HG03342 (cell line): ENCODE measurements around the gene CD96.

Source experiments
- ATAC-seq: cut with Tn5 transposase; IDR thresholded peaks from one replicate; pipeline ENCODE4 v1.9.1; 2021; ENCODE audit warnings: mild to moderate bottlenecking, moderate library complexity; ENCODE audit not compliant: unreplicated experiment

CD96 gene

GRCh38 chr3:111592936-111593335 lies 50.9 kb downstream of the CD96 start:
- ATAC-seq: no peak

DNA sequence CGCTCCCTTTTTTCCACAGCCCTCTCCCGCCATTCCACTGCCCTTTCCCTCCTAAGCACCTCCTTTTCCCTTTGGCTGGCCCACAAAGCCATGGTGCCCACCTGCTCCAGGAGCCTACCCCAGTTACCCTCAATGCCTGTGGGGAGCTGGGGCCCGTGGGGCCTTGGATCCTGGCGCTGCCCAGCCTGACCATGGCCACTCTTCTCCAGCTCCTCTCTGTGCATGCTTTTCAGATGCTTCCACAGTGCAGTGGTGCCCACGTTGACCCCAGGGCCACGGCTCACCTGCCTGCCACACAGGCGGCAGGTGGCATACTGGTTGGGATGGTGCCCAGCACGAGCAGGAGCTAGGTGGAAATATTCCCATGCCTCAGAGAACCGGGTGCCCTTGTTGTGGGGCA lies 51.7 kb downstream of the CD96 start:
- no peak for ATAC-seq

DNA sequence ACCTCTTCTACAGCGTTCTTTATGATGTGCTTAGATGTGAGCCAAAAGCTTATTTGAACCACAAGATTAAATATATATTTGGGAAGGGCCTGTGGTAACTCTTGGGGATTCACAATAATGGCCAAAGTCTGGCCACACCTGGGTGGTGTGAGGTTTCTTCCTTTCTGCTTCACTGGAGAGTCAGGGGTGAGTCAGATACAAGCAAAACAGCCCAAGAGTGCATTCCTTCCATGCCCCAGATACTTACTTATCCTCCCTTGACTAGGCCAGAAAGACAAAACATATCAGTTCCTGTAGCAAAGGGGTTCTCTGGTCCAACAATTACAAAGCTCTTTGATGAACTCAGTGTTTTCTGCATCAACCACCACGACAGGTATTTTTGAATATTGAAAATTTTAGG lies 52.2 kb downstream of the CD96 start:
- ATAC-seq: peak; percentile 77

DNA sequence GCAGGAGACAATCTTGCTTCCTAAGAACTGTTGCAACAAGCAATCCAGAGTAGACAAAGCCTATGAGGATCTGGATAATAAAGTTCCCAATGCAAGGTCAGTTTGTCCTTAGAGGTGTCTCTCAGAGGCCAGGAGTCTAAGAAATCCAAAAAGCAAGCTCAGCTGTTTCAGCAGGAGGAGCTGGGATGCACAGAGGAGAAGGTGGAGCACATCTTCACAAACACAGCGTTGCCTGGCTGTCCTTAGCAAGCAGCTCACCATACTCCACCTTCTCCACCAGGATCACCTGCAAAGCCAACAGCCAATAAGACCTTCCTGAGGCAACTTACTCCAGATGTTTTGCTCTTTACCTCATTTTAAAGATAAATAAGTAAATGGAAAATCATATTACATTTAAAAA lies 52.8 kb downstream of the CD96 start:
- ATAC-seq: no peak

- no peak for ATAC-seq
Observed at GRCh38 chr3:111595232-111595631, 53.2 kb downstream of the CD96 start, which contains the start of gene ZBED2. Gene ZBED2, minus strand, starts transcription at chr3:111595346. Its CDS starts 1,145 bp downstream, at chr3:111594201.

GRCh38 chr3:111596328-111596727 lies 54.3 kb downstream of the CD96 start:
- ATAC-seq: no peak

- no peak for ATAC-seq
Observed at GRCh38 chr3:111598139-111598538, 56.1 kb downstream of the CD96 start.

DNA sequence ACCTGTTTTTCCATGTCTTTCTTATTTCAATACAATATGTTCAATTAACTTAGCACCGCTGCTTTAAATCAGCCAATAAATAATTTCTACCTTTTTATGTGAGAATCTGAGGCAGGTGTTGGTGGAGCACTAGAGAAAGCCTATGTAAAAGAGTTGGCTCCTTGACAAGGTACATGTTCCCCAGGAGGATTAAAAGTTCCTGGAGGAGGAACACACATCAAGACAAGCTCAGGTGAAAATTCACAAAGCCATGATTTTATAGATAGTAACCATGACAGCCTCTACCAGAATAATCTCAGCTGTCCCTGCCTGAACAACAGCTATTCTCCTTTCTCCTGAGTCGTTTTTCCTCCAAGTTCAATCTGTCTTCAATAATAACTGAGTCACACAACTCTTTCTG lies 56.6 kb downstream of the CD96 start:
- no peak for ATAC-seq

DNA sequence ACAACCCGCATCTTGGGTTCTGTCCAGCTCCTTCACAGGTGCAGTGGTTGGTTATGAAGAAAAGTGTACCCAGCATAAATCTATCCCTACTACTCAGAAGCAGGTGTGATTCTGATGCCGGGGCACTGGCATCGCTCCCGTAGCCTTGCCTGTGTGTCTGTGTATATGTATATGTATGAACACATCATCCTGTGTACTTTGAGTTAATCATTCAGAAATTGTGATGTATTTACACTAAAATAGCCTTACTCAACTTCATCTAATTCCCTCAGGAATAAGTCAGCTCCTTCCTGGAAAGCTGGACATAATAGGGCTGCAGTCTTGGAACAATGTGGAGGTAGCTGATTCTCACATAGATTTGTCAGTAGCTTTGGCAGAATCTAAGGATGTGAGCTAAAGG lies 59.8 kb downstream of the CD96 start:
- no peak for ATAC-seq

DNA sequence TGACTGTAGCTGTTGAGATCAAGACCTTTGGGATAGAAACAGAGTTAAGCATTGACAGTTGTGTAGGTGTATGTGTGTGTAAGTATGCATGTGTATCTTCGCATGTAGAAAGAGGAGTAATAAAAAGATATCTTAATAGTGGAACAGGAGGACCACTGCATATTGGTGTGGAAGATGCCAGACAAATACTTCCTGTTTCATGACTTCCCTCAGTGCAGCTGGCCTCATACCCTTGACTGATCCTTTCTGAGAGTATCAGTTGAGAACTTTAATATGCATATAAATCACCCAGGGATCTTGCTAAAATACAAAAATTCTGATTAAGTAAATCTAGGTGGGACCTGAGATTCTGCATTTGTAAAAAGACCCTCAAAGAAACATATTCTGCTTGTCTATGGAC lies 61.7 kb downstream of the CD96 start:
- peak; percentile 42 for ATAC-seq

DNA sequence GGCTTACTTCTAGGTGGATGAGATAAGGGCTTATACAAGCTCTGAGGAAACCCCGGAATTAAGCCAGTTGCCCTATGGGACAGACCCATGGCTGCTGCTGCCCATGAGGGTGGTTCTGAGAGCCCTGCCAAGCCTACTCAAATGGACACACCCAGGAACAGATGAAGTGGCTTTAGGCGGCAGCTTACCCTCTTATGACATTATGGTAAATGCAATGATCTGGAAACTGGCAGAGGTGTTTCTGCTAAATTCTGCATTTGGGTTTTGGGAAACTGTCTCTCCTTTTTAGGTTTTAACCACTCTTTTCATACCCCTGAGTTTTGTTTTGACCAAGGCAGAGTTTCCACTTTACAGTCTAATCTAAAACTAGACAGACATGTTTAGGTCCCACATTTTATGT lies 62.1 kb downstream of the CD96 start:
- no peak for ATAC-seq

DNA sequence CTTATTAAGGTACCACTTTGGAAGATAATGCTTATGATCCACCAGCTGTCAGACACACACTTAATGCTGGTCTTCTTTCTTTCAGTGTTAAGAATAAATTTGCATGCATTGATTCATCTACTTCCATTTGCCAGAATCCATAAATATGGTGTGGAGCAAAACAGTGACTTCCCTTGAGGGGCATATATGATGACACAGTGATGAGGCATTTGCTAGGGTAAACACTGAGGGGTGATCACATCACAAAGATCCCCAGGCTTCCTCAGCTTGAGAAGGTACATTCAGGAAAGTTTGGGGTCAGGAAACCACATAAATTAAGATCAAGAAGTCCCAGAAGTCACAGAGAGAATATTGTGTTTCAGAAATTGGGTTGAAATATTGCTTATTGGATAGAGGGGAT lies 63.0 kb downstream of the CD96 start:
- ATAC-seq: no peak

GRCh38 chr3:111605493-111605892 lies 63.5 kb downstream of the CD96 start:
- no peak for ATAC-seq

DNA sequence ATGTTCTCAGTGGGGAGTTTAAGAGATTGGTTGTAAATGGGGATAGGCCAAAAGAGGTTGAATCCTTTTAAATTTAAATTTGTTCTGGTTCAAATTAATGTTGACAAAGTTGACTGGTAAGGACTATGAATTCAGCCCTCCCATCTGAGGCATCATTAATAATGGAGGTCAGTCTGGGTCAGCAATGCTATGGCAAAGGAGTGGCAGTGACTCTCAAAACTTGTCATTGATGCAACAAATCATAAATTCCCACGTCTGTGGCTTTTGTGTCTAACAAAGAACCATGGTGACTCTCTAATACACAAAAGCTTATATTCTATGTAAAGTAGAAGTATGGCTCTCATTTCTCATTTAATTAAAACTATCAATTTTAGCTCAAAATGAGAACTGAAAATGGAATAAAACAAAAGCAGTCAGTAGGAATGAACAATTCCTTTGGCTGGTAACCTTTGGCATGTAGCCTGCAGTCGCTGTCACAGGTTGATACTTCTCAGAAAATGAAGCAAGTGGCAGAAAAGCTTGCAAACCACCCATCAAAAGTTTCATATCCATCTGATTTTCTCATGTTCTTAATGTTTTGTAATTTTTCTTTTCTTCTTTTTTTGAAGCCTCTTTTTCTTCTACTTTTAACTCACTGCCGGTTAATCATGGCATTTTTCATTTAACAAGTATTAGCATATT lies 65.4 kb downstream of the CD96 start:
- no peak for ATAC-seq

DNA sequence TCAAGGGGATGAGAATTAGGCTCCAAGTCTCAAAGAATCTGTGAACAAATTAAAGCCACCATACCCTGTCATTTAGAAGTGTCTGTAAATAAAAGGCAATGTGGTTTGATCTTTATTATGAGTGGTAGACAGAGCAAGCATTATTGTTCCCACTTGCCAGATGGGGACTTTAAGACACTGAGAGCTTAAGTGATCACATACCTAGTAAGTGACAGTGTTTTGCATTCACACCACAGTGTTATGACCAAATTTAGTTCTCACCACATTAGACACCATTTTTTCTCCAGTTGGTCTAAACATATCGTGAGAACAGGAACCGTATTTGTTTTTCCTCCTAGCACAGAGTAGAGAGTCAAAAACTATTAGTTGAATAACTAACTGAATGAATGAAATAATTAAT lies 66.4 kb downstream of the CD96 start:
- no peak for ATAC-seq

GRCh38 chr3:111609700-111610099 lies 67.7 kb downstream of the CD96 start:
- ATAC-seq: no peak

DNA sequence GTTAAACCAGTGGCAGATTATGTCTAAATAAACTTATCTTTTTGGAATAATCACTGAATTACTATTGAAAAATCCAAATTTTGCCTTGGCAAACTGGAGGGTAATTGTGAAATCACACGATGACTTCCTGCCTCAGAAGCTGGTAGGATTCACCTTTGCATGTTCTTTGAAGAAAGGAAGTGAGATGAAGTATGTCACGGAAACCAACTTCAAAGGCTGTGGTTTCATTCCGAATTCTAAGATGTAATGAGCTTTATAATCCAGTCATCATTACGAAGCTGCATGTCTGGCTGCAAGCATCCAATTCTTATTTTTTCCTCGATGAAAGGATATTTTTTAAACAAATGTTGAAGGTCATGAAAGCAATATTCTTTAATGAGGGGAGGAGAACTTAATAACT lies 68.2 kb downstream of the CD96 start:
- ATAC-seq: peak; percentile 95

DNA sequence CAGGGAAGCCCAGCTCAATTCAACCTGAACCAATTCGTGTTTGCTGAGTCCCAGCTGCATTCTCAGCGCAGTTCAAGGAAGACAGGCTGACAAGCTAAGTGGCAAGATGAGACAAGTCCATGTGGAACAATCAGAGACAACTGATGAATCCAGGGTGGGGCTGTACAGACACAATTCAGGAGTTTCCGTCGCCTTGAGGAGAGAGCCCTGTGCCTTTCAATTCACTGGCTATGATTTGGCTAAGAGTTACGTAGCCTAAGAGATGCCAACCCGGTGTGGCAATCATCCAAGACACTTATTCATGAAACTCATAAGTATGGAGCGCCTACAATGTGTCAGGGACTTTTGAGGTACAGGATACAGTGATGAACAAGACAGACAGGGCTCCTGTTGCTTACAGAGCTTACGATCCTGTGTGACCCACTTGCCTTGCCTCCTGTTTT lies 68.6 kb downstream of the CD96 start:
- ATAC-seq: peak; percentile 22

- ATAC-seq: no peak
Observed at GRCh38 chr3:111613294-111613693, 71.3 kb downstream of the CD96 start.

DNA sequence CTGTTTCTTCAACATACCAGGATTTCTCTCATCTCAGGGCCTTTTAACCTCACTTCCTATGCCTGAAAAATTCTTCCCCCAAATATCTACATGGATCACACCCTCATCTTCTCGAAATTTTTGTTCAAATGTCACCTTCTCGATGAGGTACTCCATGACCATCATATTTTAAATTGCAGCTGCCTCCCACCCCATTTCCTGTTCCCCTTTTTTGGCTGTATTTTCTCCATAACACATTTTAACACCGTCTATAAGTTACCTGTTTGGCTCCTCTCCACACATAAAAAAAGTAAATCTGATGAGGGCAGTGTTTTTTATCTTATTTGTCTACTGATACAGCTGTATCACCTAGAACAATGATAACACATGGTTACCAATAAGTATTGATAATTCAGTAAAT lies 73.9 kb downstream of the CD96 start:
- ATAC-seq: no peak

GRCh38 chr3:111616417-111617105 lies 74.6 kb downstream of the CD96 start:
- peak; percentile 74 for ATAC-seq

- ATAC-seq: no peak
Observed at GRCh38 chr3:111617406-111617805, 75.4 kb downstream of the CD96 start.
